HepG2 (cell line): ENCODE measurements around the gene C15orf62. TPM values are rescaled to one million over a fixed set of nuclear protein-coding genes. Genes with fewer than 3 reads are reported as not detected.

Source experiments
- ATAD3A ChIP-seq: sonication (generic); formaldehyde crosslinking; IDR thresholded peaks from 2 replicates; pipeline ENCODE4 v1.4.0; 2020; ENCODE audit warnings: missing genetic modification reagents
- ATF7 ChIP-seq, 2 experiments: fragments of 450-650 bp in 1 of 2; sonication (generic) in 1 of 2; formaldehyde crosslinking in 1 of 2; IDR thresholded peaks; 2 replicates each; pipeline versions ENCODE4 v1.4.0 to v1.6.1; 2016 to 2020; ENCODE audit warnings: antibody characterized with exemption in 1 of 2, mild to moderate bottlenecking in 1 of 2, missing genetic modification reagents in 1 of 2
- BCL3 ChIP-seq: sonication (generic); formaldehyde crosslinking; IDR thresholded peaks from 2 replicates; pipeline ENCODE4 v1.5.1; 2020; ENCODE audit warnings: mild to moderate bottlenecking, missing genetic modification reagents, moderate library complexity
- CREB3 ChIP-seq: sonication (generic); formaldehyde crosslinking; IDR thresholded peaks from 2 replicates; pipeline ENCODE4 v1.5.0; 2020; ENCODE audit warnings: missing genetic modification reagents
- ETV5 ChIP-seq: IDR thresholded peaks from 2 replicates; pipeline ENCODE4 v1.6.1; 2018; ENCODE audit warnings: missing biosample characterization, missing genetic modification reagents, inconsistent platforms, borderline replicate concordance
- FOXM1 ChIP-seq: sonication (generic); formaldehyde crosslinking; IDR thresholded peaks from 2 replicates; pipeline ENCODE4 v1.5.0; 2020; ENCODE audit warnings: missing genetic modification reagents
- HDAC2 ChIP-seq: sonication (generic); formaldehyde crosslinking; IDR thresholded peaks from 2 replicates; pipeline ENCODE4 v1.4.0; 2020; ENCODE audit warnings: missing genetic modification reagents
- HNRNPL ChIP-seq: fragments of 200-400 bp; formaldehyde crosslinking; IDR thresholded peaks from 2 replicates; pipeline ENCODE4 v1.6.1; 2017; ENCODE audit warnings: mild to moderate bottlenecking, low read depth, low read length
- MEIS2 ChIP-seq: sonication (generic); formaldehyde crosslinking; IDR thresholded peaks from 2 replicates; pipeline ENCODE4 v1.9.0; 2021; ENCODE audit warnings: mild to moderate bottlenecking, missing genetic modification reagents
- NR1H2 ChIP-seq: sonication (generic); formaldehyde crosslinking; IDR thresholded peaks from 2 replicates; pipeline ENCODE4 v1.8.1; 2022; ENCODE audit warnings: low read depth, missing genetic modification reagents, borderline replicate concordance
- NR3C1 ChIP-seq: sonication (generic); formaldehyde crosslinking; IDR thresholded peaks from 2 replicates; pipeline ENCODE4 v1.4.0; 2020; ENCODE audit warnings: missing genetic modification reagents
- NRL ChIP-seq: sonication (generic); formaldehyde crosslinking; IDR thresholded peaks from 2 replicates; pipeline ENCODE4 v1.5.0; 2020; ENCODE audit warnings: missing genetic modification reagents, mild to moderate bottlenecking, moderate library complexity, borderline replicate concordance
- PHB2 ChIP-seq: fragments of 450-650 bp; IDR thresholded peaks from 2 replicates; pipeline ENCODE4 v1.6.1; 2018; ENCODE audit not compliant: partially characterized antibody
- SMYD3 ChIP-seq: sonication (generic); formaldehyde crosslinking; IDR thresholded peaks from 2 replicates; pipeline ENCODE4 v1.8.1; 2023; ENCODE audit warnings: mild to moderate bottlenecking, missing genetic modification reagents
- UBTF ChIP-seq: sonication (generic); formaldehyde crosslinking; IDR thresholded peaks from 2 replicates; pipeline ENCODE4 v1.4.0; 2020; ENCODE audit warnings: mild to moderate bottlenecking, missing genetic modification reagents
- YEATS4 ChIP-seq: sonication (generic); formaldehyde crosslinking; IDR thresholded peaks from 2 replicates; pipeline ENCODE4 v1.4.0; 2020; ENCODE audit warnings: missing genetic modification reagents, borderline replicate concordance
- ZBTB42 ChIP-seq: sonication (generic); formaldehyde crosslinking; IDR thresholded peaks from 2 replicates; pipeline ENCODE4 v1.5.0; 2020; ENCODE audit warnings: mild to moderate bottlenecking, missing genetic modification reagents
- ZBTB49 ChIP-seq: sonication (generic); formaldehyde crosslinking; IDR thresholded peaks from 2 replicates; pipeline ENCODE4 v1.4.0; 2020; ENCODE audit warnings: missing genetic modification reagents, borderline replicate concordance
- ZNF331 ChIP-seq: sonication (generic); formaldehyde crosslinking; IDR thresholded peaks from 2 replicates; pipeline ENCODE4 v1.4.0; 2020; ENCODE audit warnings: missing genetic modification reagents
- ZNF530 ChIP-seq: sonication (generic); formaldehyde crosslinking; IDR thresholded peaks from 2 replicates; pipeline ENCODE4 v1.5.0; 2020; ENCODE audit warnings: low read depth, mild to moderate bottlenecking, missing genetic modification reagents
- ZNF619 ChIP-seq: sonication (generic); formaldehyde crosslinking; IDR thresholded peaks from 2 replicates; pipeline ENCODE4 v1.4.0; 2020; ENCODE audit warnings: mild to moderate bottlenecking, missing genetic modification reagents
- ZNF841 ChIP-seq: sonication (generic); formaldehyde crosslinking; IDR thresholded peaks from 2 replicates; pipeline ENCODE4 v1.8.1; 2023; ENCODE audit warnings: missing genetic modification reagents, borderline replicate concordance
- ZNF850 ChIP-seq: sonication (generic); formaldehyde crosslinking; conservative IDR thresholded peaks from 2 replicates; pipeline ENCODE4 v1.9.0; 2021; ENCODE audit warnings: mild to moderate bottlenecking, missing genetic modification reagents
- polyA plus RNA-seq, 8 experiments: library from polyadenylated mRNA; depleted of rRNA in 3 of 8; stranded (reverse) in 7 of 8; unstranded in 1 of 8; fragments of >200 nt; fragmentation: Illumina TruSeq in 4 of 8; extraction: Trizol in 4 of 8; gene quantifications; 2 replicates each; pipeline versions ENCODE4 v1.2.1 to v1.2.3, GENCODE V29; 2011 to 2016; ENCODE audit warnings: low read depth in 4 of 8, missing spikeins in 1 of 8, mixed read lengths in 1 of 8; ENCODE audit not compliant: insufficient read depth in 1 of 8
- total RNA-seq, 5 experiments: library from RNA; depleted of rRNA; stranded (reverse); fragments of >200 nt; fragmentation: Illumina TruSeq; extraction: Trizol; gene quantifications; 2 replicates each; pipeline ENCODE4 v1.2.3, GENCODE V29; 2016; ENCODE audit warnings: low read depth in 1 of 5

C15orf62 gene
- total and polyA plus RNA-seq, 2 of the 13 experiments (the other 11 are each of a cell fraction or from before 2014, with no cell fraction given), result 0.51 to 1.1 TPM

- TF ChIP-seq FOXM1 (CRISPR knock-in tag) (no peak), ZBTB42 (no peak), BCL3 (CRISPR knock-in tag) (no peak), NRL (CRISPR knock-in tag) (no peak), HDAC2 (CRISPR knock-in tag) (peak; percentile 90), CREB3 (CRISPR knock-in tag) (no peak), ETV5 (CRISPR knock-in tag) (peak; percentile 18; the same call in 1 of the 2 replicates), ATAD3A (CRISPR knock-in tag) (no peak), ZNF850 (CRISPR knock-in tag) (no peak), HNRNPL (no peak), PHB2 (no peak), ATF7 (IDR thresholded peaks at IDR 0.05) (no peak), ATF7 (CRISPR knock-in tag; IDR thresholded peaks at IDR 0.05) (no peak), ZNF530 (CRISPR knock-in tag) (no peak), ZBTB49 (CRISPR knock-in tag) (no peak), ZNF331 (CRISPR knock-in tag) (peak; percentile 44; the same call in 1 of the 2 replicates), NR1H2 (CRISPR knock-in tag) (no peak), ZNF619 (CRISPR knock-in tag) (no peak), ZNF841 (CRISPR knock-in tag) (no peak), UBTF (peak; percentile 29; the same call in 1 of the 2 replicates), SMYD3 (no peak), YEATS4 (CRISPR knock-in tag) (no peak; the same call in 1 of the 2 replicates), MEIS2 (CRISPR knock-in tag) (no peak), NR3C1 (CRISPR knock-in tag) (no peak)
Observed at GRCh38 chr15:40793216-40793989, 23.6 kb downstream of the C15orf62 start (continued).
